Measurements from ENCODE around the gene TRPM2. TPM values are rescaled to one million over a fixed set of nuclear protein-coding genes. Genes with fewer than 3 reads are reported as not detected.

The TRPM2 gene
- total and polyA plus RNA-seq, 10 of the 15 experiments (the other 5 are each of a cell fraction or from before 2014, with no cell fraction given), result 0.03 to 9.1 (median 2.6) TPM

GRCh38 chr21:44357064-44357837, 3.8 kb downstream of the TRPM2 start:
- in situ Hi-C loops (cut with MboI) (no loop called here), intact Hi-C loops (cut with micrococcal nuclease; ENCODE audit: unreplicated experiment) (no loop called here)
- 92% methylated on average over 21 of the region's 21 CpGs for WGBS (ENCODE audit: insufficient coverage, insufficient replicate concordance, low lambda C conversion rate, missing lambda C conversion rate)
- ATAC-seq (no peak), FAIRE-seq (no peak), DNase-seq (ENCODE audit: low read depth, low spot score) (no peak)
- Histone ChIP-seq H3K4me3 (no peak overlapping the region), H3K79me2 (ENCODE audit: control insufficient read depth, insufficient read depth, low read length) (peaks cover 15% of the 10 kb centered on the region), H3K36me3 (ENCODE audit: control insufficient read depth in 2 of 2, insufficient read depth in 2 of 2, low read length in 1 of 2) (peaks cover 0 to 5% of the 10 kb centered on the region in 2 experiments; a peak in 1 of 4 replicates), H3K27me3 (replicated peaks in 1 of 2; ENCODE audit: control insufficient read depth in 2 of 2, insufficient read depth in 2 of 2, low read length in 1 of 2) (no peaks in the 10 kb centered on the region), H2AFZ (ENCODE audit: control insufficient read depth, low read depth, low read length) (no peak overlapping the region), H4K20me1 (ENCODE audit: control insufficient read depth, insufficient read depth) (no peaks in the 10 kb centered on the region), H3K4me1 (ENCODE audit: control insufficient read depth, insufficient read depth, low read length) (peaks cover 22% of the 10 kb centered on the region), H3K27ac (ENCODE audit: control insufficient read depth, insufficient read depth) (no peak overlapping the region), H3K4me2 (ENCODE audit: control insufficient read depth, insufficient read depth) (no peak overlapping the region), H3K9me3 (replicated peaks; ENCODE audit: control insufficient read depth, insufficient read depth, low read length) (no peaks in the 10 kb centered on the region; the same call in 2 of the 3 replicates), H3K9ac (ENCODE audit: control insufficient read depth, insufficient read depth, low read length) (no peak overlapping the region)
- TF ChIP-seq BMI1 (IDR thresholded peaks at IDR 0.05; ENCODE audit: borderline replicate concordance), result no peak
- no TSS peak for BruUV-seq (replicated peaks)
- CTCF ChIA-PET, result no interaction called here
- RAD21 ChIA-PET (ENCODE audit: unreplicated experiment), result no interaction called here
- SMC1A ChIA-PET (ENCODE audit: uncharacterized antibody, unreplicated experiment), result no interaction called here
- POLR2A ChIA-PET, result no interaction called here

- Histone ChIP-seq H3K4me1 (ENCODE audit: control insufficient read depth, insufficient read depth, low read length) (peaks cover 8% of the 10 kb centered on the region), H3K27ac (ENCODE audit: control insufficient read depth, insufficient read depth) (no peak overlapping the region), H3K79me2 (ENCODE audit: control insufficient read depth, insufficient read depth, low read length) (peaks cover 15% of the 10 kb centered on the region), H2AFZ (ENCODE audit: control insufficient read depth, low read depth, low read length) (no peak overlapping the region), H3K9ac (ENCODE audit: control insufficient read depth, insufficient read depth, low read length) (no peak overlapping the region), H4K20me1 (ENCODE audit: control insufficient read depth, insufficient read depth) (no peaks in the 10 kb centered on the region), H3K36me3 (ENCODE audit: control insufficient read depth in 2 of 2, insufficient read depth in 2 of 2, low read length in 1 of 2) (peaks cover 0 to 5% of the 10 kb centered on the region in 2 experiments; a peak in 1 of 4 replicates), H3K4me3 (no peak overlapping the region), H3K27me3 (replicated peaks in 1 of 2; ENCODE audit: control insufficient read depth in 2 of 2, insufficient read depth in 2 of 2, low read length in 1 of 2) (no peaks in the 10 kb centered on the region), H3K4me2 (ENCODE audit: control insufficient read depth, insufficient read depth) (no peak overlapping the region), H3K9me3 (replicated peaks; ENCODE audit: control insufficient read depth, insufficient read depth, low read length) (no peaks in the 10 kb centered on the region; the same call in 2 of the 3 replicates)
- in situ Hi-C loops (cut with MboI), result no loop called here
- RAD21 ChIA-PET (ENCODE audit: unreplicated experiment), result no interaction called here
- DNase-seq (ENCODE audit: low read depth, low spot score) (no peak), FAIRE-seq (no peak), ATAC-seq (no peak)
- CTCF ChIA-PET, result no interaction called here
- WGBS (ENCODE audit: insufficient coverage, insufficient replicate concordance, low lambda C conversion rate, missing lambda C conversion rate), result 86% methylated on average over 8 of the region's 8 CpGs
- BruUV-seq (replicated peaks), result no TSS peak
- SMC1A ChIA-PET (ENCODE audit: uncharacterized antibody, unreplicated experiment), result no interaction called here
- POLR2A ChIA-PET, result no interaction called here
- TF ChIP-seq NFYB (IDR thresholded peaks at IDR 0.05; ENCODE audit: insufficient read depth, low read depth, low read length) (0 out of 2 replicates have a peak, but pooled peaks have one; percentile 37), ZNF592 (IDR thresholded peaks at IDR 0.05) (no peak)
- intact Hi-C loops (cut with micrococcal nuclease; ENCODE audit: unreplicated experiment), result no loop called here
These were observed 6.0 kb downstream of the TRPM2 start for GRCh38 chr21:44359396-44359795.
